Measurements from ENCODE around the gene DBT.

DBT gene

DNA sequence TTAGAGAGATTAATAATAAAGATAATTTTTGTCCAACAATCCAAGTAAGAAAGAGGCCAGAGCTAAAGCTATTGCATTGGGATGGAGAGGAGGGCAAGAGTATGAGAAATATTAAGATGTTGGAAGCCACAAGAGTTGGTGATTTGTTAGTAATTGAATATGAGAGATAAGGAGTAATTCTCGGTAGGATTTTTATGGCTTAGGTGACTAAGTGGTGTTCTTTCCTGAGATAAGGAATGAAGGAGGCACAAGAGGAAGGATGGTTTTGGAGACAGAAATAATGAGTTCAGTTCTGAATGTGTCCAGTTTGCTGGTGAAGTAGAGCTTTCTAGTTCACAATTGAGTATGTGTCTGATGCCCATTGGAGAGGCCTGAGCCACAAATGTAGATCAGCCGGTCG, 107.3 kb downstream of the DBT start:
- no peak for DNase-seq
- in situ Hi-C loops (cut with MboI; ENCODE audit: low pct_unique_long_range_greater_than_20kb, low sequenced_read_pairs): no loop called here

DNA sequence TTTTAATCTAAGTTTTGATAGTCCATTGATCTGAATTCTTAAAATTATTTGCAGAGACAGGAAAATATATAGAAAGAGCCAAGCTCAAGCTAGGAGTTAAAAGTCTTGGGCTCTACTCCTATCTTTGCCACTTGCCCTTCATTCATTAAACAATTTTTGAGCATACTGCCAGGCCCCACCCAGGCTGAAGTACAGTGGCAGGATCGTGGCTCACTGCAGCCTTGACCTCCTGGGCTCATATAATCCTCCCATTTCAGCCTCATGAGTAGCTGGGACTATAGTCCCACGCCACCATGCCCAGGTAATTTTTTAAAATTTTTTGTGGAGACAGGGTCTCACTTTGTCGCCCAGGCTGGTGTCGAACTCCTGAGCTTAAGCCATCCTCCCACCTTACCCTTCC, 108.4 kb downstream of the DBT start:
- in situ Hi-C loops (cut with MboI; ENCODE audit: low pct_unique_long_range_greater_than_20kb, low sequenced_read_pairs): no loop called here
- DNase-seq: no peak

DNA sequence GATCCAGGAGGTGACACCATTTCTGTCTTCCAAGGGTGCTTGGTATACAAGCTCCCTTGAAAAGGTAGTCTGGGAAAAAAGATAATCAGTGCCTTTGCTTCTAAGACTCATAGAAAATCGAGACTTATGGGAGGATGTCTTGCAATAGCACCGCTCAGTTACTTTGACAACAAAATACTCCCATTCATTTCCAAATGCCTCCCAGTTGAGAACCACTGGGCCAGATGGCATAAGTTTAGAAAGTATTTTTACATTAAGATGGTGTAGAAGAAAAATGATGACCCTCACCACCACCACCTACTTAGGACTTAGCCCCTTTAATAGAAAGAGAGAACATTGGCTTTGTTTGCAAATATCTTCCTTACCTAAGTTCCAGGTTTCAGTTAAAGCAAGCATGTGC, 112.0 kb downstream of the DBT start:
- in situ Hi-C loops (cut with MboI; ENCODE audit: low pct_unique_long_range_greater_than_20kb, low sequenced_read_pairs): no loop called here
- DNase-seq: no peak

All from KBM-7 (cell line).